Activated CD4-positive, alpha-beta T cell treated with anti-CD3 and anti-CD28 coated beads for 1 hour (primary cell): ENCODE data around the gene HSPB9.

ENCODE experiments used
- DNase-seq: peaks from one replicate; pipeline ENCODE4 v3.0.0-alpha.2; 2020

The HSPB9 gene

DNA sequence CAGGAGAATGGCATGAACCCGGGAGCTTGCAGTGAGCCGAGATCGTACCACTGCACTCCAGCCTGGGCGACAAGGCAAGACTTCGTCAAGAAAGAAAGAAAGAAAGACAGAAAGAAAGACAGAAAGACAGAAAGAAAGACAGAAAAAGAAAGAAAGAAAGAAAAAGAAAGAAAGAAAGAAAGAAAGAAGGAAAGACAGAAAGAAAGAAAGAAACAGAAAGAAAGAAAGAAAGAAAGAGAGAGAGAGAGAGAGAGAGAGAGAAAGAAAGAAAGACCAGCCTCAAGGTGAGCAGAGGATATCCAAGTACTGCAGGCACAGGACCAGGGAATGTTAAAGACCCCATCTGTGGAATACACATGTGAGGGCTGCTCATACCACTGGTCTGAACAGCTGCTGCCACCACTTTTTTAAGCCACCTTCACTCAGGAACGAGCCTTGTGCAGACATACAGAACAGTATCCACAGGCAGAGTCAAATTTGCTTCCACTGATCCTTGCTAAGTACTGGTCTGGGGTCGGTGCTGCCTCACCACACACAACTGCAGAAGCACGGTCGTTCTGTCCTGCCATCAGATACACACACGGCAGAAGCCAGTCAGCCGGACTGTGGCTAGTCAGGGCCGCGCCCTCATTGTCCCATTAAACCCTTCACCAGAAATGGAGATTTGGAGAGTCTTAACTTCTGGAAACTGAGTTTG, 24.5 kb downstream of the HSPB9 start:
- DNase-seq: no peak

DNA sequence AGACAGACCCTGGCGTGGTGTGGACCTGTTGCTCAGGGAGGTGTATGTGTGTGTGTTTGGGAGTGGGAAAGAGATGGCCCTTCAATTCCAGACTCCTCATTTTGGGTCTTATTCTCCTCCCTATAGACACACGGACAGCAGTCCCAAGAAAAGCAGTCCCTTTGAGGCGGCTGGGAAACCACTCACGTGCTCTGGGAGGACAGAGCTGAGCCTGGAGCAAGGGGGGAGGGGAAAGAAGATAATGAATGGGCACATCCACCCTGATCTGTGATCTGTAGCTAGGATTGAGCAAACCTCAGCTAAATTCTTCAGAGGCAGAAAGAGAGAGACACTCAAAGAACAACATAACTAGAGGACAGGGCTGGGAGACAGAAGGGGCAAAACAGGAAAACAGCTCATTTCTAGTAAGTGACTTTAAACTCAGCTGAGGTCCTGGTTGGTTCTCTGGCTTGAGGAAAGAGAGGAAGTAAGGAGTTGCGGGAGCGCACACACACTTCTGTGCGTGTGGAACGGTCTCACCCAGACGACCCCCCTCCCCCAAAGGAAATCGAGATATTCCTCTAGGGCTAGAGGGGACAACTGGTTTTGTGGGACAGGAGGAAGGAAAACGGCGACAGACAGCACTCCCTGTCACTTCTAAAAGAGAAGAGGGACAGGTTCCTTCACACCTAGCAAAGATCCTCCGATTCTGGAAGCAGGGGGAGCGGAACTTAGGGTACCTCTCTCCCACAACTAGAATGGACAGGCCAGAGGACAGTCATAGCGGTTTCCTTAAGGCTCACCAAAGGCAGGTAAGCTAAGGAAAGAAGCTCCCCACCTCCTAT, 31.5 kb downstream of the HSPB9 start:
- no peak for DNase-seq

DNA sequence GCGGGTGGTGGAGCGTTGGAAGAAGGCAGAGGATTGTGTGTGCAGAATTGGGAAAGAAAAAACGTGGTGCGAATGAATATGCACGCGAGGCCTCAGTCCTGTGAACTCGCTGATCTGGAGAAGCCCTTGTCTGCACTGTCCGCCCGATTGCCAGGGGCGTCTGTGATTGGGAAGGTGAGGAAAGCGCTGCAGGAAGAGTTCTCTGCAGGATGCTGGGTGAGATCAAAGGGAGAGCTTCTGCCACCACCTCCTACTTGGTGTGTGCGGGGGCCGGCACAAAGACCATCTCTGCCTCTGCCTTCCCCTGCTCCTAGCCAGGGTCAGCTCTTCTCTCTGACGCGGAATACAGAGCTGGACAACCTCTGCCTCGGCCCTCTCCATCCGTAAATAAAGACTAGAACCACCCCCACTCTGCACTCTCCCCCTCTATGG, 33.0 kb downstream of the HSPB9 start:
- DNase-seq: no peak

DNA sequence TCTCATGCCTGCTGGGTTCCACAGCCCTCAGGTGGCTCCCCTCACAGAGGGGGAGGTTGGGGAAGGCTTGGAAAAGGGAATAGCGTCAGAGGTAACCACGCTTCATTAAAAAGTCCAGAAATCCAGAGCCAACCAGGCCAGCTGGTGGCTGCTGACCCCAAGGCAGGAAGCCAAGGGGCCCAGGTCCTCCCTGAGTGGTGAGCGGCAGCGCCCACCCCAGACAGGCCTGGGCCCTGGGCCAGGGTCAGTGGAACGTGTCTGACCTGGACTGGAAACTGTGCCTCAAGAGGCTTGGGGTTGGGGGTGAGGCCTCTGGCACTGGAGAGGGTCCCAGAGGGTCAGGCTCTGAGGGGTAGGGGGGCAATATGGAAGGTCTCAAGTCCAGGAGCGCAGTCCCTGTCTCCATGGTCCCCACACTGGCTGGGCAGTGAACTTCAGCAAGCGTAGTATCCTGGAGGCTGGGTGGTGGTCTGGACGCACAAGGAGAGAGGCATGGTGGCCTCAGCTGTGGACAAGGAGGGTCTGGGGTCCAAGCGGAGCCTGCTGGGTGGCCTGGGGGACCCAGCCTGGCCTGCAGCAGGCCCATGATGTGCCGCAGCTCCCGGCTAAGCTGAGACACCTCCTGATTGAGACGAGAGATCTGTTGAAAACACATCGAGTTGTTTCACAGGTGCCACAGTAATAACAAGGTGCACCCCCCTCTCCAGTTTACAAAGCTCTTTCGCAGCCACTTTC, 37.4 kb downstream of the HSPB9 start:
- DNase-seq: no peak

DNA sequence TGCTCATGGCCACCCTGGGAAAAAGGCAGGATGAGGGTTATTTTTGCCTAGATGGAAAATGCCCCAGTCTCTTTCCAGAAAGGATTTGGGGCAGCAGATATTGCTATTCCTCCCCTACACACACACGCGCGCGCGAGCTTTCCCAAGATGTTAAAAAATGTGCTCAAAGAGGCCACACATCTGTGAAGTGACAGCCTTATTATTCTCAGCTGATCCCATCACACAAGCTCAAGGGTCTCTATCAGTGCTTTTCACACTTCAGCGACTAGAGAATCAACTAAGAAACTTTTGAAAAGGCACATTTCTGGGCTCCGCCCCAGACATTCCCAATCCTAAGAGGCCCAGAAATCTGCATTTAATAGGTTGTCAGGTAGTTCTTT, 37.9 kb downstream of the HSPB9 start:
- DNase-seq: no peak

DNA sequence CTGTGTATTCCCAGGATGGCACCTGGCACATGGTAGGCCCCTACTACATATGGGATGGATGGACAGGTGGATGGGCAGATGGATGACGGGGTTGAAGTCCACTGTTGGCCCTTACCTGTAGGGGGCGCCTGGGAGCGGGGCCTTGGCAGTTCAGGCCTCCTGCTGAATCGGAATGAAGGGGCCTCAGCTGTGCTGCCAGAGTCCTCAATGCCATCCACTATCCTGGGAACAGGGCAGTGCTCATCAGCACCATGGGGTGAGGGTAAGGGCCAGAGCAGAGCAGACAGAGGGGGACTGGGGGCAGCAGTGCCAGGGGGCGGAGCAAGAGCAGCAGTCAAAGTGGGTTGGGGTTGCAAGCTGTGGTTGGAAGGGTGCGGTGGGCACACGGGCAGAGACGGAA, 40.5 kb downstream of the HSPB9 start:
- DNase-seq: no peak

DNA sequence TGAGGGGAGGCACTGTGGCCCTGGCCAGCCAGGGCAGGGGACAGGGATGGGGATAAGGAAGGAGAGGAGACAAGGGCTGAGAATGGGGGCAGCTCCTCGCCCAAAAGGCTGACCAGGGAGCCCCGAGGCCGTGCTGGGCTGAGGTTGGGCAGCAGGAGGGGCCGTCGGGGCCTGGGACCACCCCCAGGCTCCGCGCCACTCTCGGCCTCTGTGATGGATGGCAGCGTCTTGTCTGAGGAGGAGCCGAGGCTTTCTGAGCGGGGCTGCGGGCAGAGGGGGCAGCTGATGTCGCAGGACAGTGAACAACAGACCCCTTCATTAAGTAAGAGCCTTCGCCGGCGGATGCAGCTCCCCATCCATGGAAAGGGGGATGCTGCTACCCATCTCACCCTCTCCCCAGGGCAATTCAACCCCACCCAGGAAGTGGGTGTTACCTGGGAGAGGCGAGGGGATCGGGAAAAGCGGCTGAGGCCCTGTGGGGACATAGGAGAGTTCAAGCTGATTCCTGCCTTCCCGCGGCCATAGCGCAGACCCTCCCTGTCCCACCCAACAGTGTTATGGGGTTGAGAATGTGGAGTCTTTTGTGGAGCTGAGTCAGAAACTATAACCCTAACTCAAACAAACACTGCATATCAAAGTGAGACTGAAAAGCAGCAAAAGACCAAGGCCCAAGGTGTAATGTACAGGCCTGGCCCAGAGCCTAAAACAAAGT, 41.2 kb downstream of the HSPB9 start:
- DNase-seq: no peak

DNA sequence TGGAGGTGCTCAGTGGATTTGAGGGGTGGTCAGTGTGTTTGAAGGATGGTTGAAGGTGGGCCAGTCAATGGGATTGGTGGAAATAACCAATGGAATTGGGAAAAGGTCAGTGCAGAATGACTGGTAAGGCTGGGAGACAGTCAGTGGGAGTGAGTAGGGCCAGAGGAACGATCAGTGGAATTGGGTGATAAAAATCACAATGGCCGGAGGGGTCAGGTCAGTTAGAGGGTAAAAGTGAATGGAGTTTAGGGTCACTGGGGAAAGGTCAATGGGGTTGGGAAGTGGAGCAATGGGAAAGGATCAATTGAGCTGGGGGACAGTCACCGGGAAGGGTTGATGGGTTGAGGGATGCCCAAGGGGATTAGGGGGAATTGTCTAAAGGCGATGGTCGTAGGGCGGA, 43.1 kb downstream of the HSPB9 start:
- no peak for DNase-seq

DNA sequence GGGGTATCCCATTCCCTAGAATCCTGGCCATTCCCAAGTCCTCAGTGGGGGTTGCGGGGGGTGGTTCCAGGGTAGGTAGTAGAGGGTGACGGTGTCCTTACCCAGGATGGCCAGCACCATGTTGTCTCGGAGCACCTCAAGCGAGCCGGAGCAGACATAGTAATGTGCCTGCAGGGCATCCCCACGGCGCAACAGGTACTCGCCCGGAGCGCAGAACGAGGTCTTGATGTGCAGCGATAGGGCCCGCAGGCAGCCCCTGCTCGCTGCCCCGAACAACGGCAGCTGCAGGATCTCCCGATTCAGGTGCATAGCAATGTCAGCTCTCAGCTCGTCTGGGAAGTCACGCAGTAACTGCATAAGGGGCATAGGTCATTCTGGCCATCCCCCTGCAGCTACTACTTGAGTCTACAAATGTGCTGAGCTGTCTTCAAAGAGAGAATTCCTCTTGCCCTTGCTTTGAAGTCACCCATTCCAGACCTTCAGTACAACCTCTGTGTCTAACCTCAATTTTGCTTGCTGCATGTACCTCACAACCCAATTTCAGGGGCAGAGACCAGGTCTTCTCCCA, 43.7 kb downstream of the HSPB9 start:
- no peak for DNase-seq

DNA sequence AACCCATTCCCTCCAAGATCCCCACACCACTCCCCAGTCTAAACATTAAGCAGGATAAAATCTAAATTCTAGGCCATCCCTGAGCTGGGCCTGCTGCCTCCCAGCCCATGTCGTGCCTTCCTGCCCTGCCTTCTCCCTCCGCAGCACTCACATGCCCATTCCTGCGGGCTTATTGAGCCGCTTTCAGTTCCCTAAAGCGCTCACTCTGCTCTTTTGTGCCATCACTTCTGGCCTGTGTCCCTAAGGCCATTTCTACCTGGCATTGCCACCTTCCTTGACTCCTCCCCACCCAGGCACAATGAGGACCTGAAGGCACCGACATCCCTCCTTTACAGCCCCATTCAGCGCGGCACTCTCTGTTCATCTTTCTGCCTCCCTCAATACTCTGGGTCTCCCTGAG, 45.2 kb downstream of the HSPB9 start:
- no peak for DNase-seq

DNA sequence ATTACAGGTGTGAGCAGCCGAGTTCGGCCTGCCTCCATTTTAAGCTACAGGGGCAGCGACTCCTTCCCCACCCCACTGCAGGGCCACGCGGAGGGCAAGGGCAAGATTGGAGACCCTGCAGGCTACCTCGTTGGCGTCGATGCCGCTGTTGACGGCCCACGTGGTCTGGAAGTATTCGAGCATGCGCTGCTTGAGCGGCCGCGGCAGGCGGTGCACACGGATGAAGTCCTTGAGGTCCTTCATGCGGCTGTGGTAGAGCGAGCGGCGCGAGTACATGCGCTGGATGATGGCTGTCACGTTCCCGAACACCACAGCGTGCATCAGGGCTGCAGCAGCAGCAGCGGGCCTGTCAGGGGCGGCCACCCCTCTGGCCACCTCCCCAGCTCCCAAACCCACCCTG, 46.7 kb downstream of the HSPB9 start:
- no peak for DNase-seq

DNA sequence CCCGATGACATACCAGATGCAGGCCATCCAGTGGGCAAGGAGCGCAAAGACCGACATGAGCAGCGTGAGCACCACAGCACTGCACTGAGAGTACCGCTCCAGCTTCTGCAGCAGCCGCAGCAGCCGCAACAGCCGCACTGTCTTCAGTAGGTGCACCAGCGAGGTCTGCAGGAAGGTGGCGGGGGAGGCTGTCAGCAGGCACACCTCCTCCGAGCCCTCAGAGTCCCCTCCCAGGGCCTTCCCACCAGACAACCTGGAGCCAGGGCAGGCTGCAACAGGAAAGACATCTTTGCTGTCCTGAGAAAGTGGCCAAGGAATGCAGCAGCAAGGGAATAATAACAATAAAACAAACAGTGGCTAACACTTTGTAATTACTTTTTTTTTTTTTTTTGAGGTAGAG, 49.2 kb downstream of the HSPB9 start:
- no peak for DNase-seq
